HFFc6 (cell line): Measurements from ENCODE around the gene FCHO1. TPM values are rescaled to one million over a fixed set of nuclear protein-coding genes. Genes with fewer than 3 reads are reported as not detected.

ENCODE experiments used
- DNase-seq: peaks from one replicate; pipeline ENCODE4 v3.0.0-alpha.2; 2018
- H3K27ac Mint-ChIP-seq: 2 replicates; pipeline ENCODE4 v1.8.0; 2020; ENCODE audit warnings: mild to moderate bottlenecking, mixed read lengths
- H3K27me3 Mint-ChIP-seq: 2 replicates; pipeline ENCODE4 v1.8.0; 2021; ENCODE audit warnings: mild to moderate bottlenecking, moderate library complexity, mixed read lengths; ENCODE audit not compliant: insufficient read depth
- H3K36me3 Mint-ChIP-seq: 2 replicates; pipeline ENCODE4 v1.8.0; 2021; ENCODE audit warnings: low read depth, mixed read lengths
- H3K4me1 Mint-ChIP-seq: 2 replicates; pipeline ENCODE4 v1.8.0; 2020; ENCODE audit warnings: low read depth, mixed read lengths
- H3K4me3 Mint-ChIP-seq: 2 replicates; pipeline ENCODE4 v1.8.0; 2020; ENCODE audit warnings: mild to moderate bottlenecking, moderate library complexity, mixed read lengths
- H3K9me3 Mint-ChIP-seq: 2 replicates; pipeline ENCODE4 v1.8.0; 2020; ENCODE audit warnings: mild to moderate bottlenecking, mixed read lengths
- CTCF ChIP-seq: fragments of 200-600 bp; sonication (generic); IDR thresholded peaks from 2 replicates; pipeline ENCODE4 v1.5.0; 2021; ENCODE audit warnings: antibody characterized with exemption, mild to moderate bottlenecking
- long read RNA-seq: library from polyadenylated mRNA; unstranded; transcript quantifications from one replicate; pipeline ENCODE4 v2.0.0, GENCODE V29; 2019
- total RNA-seq, 6 experiments: library from RNA; stranded (reverse); fragmentation: NEBNext Ultra II Directional; extraction: Animal tissue kit (Norgen Biotek cat#: 25700); gene quantifications; 2 replicates in 1 of 6; 3 replicates in 5 of 6; pipeline ENCODE4 v1.2.3, GENCODE V29; 2021

The FCHO1 gene
- total RNA-seq, result 1 to 10 TPM in 1 of 6 experiments, under 1 TPM in 5; 0.31 to 1.1 (median 0.40) TPM
- long read RNA-seq, result 0 reads

- Mint-ChIP-seq H3K27ac (no peak within 1 kb of the TSS), H3K4me1 (no peaks in the 10 kb centered on the region), H3K9me3 (no peaks in the 10 kb centered on the region), H3K36me3 (no peaks in the 10 kb centered on the region), H3K4me3 (no peak within 1 kb of the TSS), H3K27me3 (peaks cover 8% of the 10 kb centered on the region)
- TF ChIP-seq CTCF, result no peak
- no peak for DNase-seq
Measured at GRCh38 chr19:17751103-17751911, at the start of gene FCHO1. TSS of gene FCHO1 (plus strand) at chr19:17751477. CDS start at chr19:17755165, 3,688 bp downstream.

- H3K36me3 Mint-ChIP-seq, result no peaks in the 10 kb centered on the region
- DNase-seq, result peak; percentile 42
- H3K27me3 Mint-ChIP-seq, result peaks cover 7% of the 10 kb centered on the region
- TF ChIP-seq CTCF, result peak; percentile 86
- H3K4me3 Mint-ChIP-seq, result no peak overlapping the region
- H3K4me1 Mint-ChIP-seq, result peaks cover 15% of the 10 kb centered on the region; the same call in 1 of the 2 replicates
- H3K9me3 Mint-ChIP-seq, result no peaks in the 10 kb centered on the region
- no peak overlapping the region for H3K27ac Mint-ChIP-seq
Measured at GRCh38 chr19:17703824-17704463, 47.3 kb upstream of the FCHO1 start.

- TF ChIP-seq CTCF, result no peak
- no peaks in the 10 kb centered on the region for H3K36me3 Mint-ChIP-seq
- peaks cover 3% of the 10 kb centered on the region for H3K27me3 Mint-ChIP-seq
- 0 out of 2 replicates have a peak, but pooled peaks cover 5% of the 10 kb centered on the region for H3K4me1 Mint-ChIP-seq
- H3K27ac Mint-ChIP-seq, result no peak overlapping the region
- H3K4me3 Mint-ChIP-seq, result no peak overlapping the region
- H3K9me3 Mint-ChIP-seq, result no peaks in the 10 kb centered on the region
- DNase-seq, result peak; percentile 13
Measured at GRCh38 chr19:17706750-17707181, 44.5 kb upstream of the FCHO1 start.

GRCh38 chr19:17711851-17712250, 39.4 kb upstream of the FCHO1 start:
- no peak overlapping the region for H3K27ac Mint-ChIP-seq
- H3K27me3 Mint-ChIP-seq, result peaks cover 2% of the 10 kb centered on the region
- no peak for DNase-seq
- H3K4me3 Mint-ChIP-seq, result no peak overlapping the region
- H3K9me3 Mint-ChIP-seq, result no peaks in the 10 kb centered on the region
- TF ChIP-seq CTCF, result no peak
- peaks cover 5% of the 10 kb centered on the region for H3K4me1 Mint-ChIP-seq
- H3K36me3 Mint-ChIP-seq, result no peaks in the 10 kb centered on the region

GRCh38 chr19:17716309-17716929, 34.9 kb upstream of the FCHO1 start:
- H3K27me3 Mint-ChIP-seq, result no peaks in the 10 kb centered on the region; the same call in none of the 2 replicates
- 0 out of 2 replicates have a peak, but pooled peaks cover 4% of the 10 kb centered on the region for H3K36me3 Mint-ChIP-seq
- TF ChIP-seq CTCF, result peak; percentile 66
- no peaks in the 10 kb centered on the region for H3K9me3 Mint-ChIP-seq
- H3K4me3 Mint-ChIP-seq, result no peak overlapping the region
- DNase-seq, result no peak
- H3K27ac Mint-ChIP-seq, result no peak overlapping the region
- H3K4me1 Mint-ChIP-seq, result peaks cover 33% of the 10 kb centered on the region
